GM12801 (cell line): ENCODE measurements around the gene SOX13.

ENCODE experiments used
- TF ChIP-seq, protein P1 (sequence below): IDR thresholded peaks from one replicate; pipeline ENCODE4 v1.5.1; 2011; ENCODE audit warnings: control low read depth; ENCODE audit not compliant: insufficient read length; ENCODE audit errors: extremely low read depth

Gene SOX13

DNA sequence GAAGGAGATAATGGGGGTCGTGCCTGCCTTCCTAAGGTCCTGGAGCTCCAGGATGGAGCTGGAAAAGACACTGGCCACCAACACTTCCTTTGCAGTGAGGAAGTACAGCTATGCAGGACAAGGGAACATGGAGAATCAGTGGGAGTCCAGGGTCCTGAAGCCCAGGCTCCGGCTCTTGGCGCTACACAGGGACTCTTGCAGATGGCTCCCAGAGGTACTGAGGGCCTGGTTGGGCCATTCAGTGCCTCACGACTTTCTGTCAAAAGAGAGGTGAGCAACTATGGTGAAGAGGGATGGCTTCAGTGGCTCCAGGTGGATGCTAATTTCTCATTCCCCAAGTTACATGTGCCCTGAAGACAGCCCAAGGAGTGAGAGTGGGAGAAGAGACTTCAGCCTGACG, 80.8 kb downstream of the SOX13 start:
- TF ChIP-seq, protein P1, sequence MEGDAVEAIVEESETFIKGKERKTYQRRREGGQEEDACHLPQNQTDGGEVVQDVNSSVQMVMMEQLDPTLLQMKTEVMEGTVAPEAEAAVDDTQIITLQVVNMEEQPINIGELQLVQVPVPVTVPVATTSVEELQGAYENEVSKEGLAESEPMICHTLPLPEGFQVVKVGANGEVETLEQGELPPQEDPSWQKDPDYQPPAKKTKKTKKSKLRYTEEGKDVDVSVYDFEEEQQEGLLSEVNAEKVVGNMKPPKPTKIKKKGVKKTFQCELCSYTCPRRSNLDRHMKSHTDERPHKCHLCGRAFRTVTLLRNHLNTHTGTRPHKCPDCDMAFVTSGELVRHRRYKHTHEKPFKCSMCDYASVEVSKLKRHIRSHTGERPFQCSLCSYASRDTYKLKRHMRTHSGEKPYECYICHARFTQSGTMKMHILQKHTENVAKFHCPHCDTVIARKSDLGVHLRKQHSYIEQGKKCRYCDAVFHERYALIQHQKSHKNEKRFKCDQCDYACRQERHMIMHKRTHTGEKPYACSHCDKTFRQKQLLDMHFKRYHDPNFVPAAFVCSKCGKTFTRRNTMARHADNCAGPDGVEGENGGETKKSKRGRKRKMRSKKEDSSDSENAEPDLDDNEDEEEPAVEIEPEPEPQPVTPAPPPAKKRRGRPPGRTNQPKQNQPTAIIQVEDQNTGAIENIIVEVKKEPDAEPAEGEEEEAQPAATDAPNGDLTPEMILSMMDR = no peak

DNA sequence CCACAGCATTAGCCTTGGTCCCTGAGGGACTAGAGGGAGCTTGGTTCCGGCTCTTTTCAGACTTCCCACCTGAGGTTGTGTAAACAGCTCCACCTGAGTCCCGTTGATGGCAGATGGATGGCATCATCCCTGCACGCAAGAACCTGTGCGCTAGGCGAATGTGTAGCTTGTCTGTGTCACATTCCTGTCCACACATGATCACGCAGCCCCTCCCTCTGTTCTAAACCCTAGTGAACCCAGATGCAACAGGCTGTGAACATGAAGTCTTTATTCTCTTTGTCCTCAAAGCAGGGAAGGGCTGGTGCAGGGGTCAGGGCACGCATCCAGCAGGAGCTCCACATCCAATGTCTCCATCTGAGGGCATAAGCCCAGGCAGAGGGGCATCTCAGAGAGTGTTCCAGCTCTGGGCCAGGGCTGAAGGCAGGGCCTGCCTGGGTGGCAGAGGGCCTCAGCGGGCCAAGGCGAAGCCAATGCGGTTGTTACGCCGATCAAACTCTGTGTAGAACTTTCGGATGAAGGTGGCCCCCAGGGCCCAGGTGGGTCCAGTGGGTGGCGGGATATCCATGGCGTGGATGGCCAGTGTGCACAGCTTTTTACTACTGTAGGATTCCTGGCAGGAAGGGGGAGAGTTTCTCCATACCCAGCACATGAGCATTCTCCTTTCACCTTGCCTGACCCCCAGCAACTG, 81.8 kb downstream of the SOX13 start:
- TF ChIP-seq, protein P1 = no peak

DNA sequence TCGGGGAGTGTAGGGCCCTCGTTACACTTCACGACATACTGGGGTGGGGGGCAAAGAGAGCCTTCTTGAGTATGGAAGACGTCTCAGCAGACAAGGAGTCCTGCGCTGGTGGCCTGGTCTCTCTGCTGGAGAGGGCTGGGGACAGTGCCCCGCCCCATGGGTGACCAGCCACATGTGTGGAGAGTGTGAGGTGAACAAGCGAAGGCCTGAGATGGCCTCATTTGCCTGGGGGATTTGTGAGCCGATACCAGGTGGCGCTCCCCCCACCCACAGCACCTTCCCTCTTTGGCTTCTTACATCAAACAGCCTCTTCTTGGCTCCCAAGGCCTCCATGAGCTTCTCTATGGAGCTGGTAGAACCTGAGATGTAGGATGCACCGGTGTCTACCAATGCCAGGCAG, 83.0 kb downstream of the SOX13 start:
- TF ChIP-seq, protein P1 = no peak

DNA sequence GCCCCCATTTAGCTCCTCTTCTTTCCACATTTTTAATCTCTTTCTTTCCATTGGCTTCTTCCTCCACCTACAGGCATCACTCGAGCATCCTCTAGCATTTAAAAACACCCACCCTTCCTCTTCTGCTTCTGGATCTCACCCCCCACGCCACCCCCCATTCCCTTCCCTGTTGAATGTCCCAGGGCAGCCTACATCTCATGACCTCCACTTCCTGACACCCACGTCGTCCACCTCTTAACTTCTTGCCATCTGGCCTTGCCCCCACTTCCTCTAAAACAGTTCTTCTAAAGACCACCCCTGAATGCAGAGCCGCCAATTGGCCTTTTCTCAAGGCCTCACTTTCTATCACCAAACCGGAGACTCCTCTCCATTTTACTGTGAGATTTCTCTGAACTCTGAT, 85.0 kb downstream of the SOX13 start:
- TF ChIP-seq, protein P1 = no peak

DNA sequence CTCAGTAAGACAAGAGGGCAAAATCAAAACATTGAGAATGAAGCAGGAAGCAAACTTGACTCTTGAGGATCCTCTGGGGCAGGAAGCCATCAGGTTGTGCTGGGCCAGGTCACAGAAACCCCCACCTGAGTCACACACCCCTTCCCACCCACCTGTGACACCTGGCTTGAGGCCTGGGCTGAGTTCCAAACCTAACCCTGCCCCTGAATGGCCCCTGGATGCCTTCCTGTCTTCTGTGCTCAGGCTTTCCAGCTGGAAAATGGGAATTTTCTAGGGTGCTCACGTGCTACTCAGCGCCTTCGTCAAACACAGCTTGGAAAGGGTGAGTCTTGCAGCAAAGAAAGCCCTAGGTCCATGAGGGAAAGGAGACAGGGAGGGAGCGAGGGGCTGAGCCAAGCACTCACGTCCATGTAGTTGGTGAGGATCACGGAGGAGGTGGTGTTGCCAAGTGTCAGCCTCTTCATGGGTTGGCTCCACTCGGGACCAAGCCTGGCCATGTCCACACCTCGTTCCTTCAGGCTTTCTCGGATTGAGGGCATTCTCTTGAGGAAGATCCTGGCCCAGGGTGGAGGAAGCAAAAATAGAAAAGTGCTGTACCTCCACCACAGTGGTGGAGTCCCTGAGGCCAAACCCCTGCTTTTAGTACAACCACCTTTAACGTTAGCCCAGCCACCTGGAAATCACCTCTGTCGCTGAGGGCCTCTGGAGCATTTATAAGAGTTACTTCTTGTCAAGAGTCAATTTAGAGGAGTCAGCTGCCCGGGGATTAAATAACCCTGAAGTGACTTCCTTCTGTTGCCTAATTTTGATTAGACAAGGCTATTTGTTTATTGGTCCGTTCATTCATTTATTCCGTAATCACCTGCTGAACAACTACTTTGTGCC, 88.9 kb downstream of the SOX13 start:
- TF ChIP-seq, protein P1 = no peak

DNA sequence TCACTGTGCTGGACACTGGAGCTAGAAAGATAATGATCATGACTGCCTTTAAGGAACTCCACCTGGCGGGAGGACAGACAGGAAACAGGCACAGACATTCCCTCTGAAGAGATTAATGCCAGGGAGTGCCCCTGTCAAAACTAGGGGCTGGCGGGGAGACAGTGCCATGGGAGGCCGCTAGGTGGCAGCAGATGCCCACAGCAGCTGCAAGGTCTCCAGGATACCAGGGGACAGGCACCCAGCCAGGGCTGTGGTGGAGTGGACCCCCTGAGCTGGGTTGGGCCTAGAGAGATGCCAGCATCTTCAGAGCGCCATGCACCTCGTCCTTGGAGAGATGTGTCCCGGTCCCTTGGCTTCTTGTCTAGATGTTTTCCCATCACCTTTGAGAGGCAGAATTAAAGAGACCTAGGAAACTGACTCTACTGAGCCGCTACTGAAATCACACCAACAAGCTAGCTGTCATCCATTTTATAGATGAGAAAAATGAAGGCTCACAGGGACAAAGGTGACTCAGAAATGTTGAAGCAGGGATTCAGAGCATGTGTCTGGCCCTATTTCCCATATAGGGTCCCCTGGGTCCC, 89.7 kb downstream of the SOX13 start:
- TF ChIP-seq, protein P1 = peak; percentile 81

DNA sequence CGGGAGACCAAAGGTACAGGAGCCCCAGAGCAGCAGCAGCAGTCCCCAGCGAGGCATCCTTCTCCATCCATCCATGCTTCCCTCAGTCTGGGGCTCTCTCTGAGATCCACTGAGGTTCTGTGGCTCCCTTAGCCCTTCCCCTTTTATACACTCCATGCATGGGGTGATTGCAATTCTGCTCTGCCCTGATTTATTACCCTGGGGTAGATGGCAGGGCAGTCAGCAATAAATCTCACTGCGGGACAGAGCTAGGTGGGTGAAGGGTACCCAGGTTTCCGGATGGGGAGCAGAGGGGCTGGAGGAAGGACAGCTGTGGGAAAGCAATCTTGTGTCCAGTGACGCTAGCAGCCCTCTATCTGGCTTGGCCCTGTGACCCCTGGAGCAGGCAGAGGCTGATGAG, 93.3 kb downstream of the SOX13 start, which contains the start of gene REN:
Gene REN (minus strand): TSS at position 119 of the 400 bp plus-strand sequence. CDS start 44 bp downstream, at position 75.
- TF ChIP-seq, protein P1 = no peak
